ENCODE data around the gene RXYLT1. TPM values are rescaled to one million over a fixed set of nuclear protein-coding genes. Genes with fewer than 3 reads are reported as not detected.
A peak's percentile ranks its signal among the peaks of the same experiment; 100 is the strongest.
"Not testable (repeated sequence)": the region's sequence is repeated elsewhere in the genome, so short reads cannot be mapped to it uniquely, and the experiment has no call there.

RXYLT1 gene
- total RNA-seq: 10 to 100 TPM in 1 of 2 donors, 1 to 10 TPM in 1; 10.0 to 14.0 TPM
- long read RNA-seq, donor 1, partial matches to known transcripts: 2 of 10 reads
- long read RNA-seq, donor 1, other reads (novel, unspliced or antisense): 2 of 10 reads
- long read RNA-seq, donor 2, full-length matches to known transcripts: 17 of 21 reads
- long read RNA-seq, donor 2, partial matches to known transcripts: 2 of 21 reads
- long read RNA-seq, donor 2, other reads (novel, unspliced or antisense): 2 of 21 reads

- intact Hi-C loops (cut with DNase I): no loop called here
- DNase-seq (ENCODE audit: low spot score): peak; percentile 95
Measured at GRCh38 chr12:63779498-63780481, at the start of gene RXYLT1. Gene RXYLT1 (plus strand): TSS chr12:63779909. CDS start chr12:63779961, 52 bp downstream.

- intact Hi-C loops (cut with DNase I); DNase-seq (ENCODE audit: low spot score): not testable (repeated sequence)
Measured at GRCh38 chr12:63732779-63733178, 46.9 kb upstream of the RXYLT1 start.

- intact Hi-C loops (cut with DNase I); DNase-seq (ENCODE audit: low spot score): not testable (repeated sequence)
Measured at GRCh38 chr12:63733585-63733984, 46.1 kb upstream of the RXYLT1 start.

- DNase-seq (ENCODE audit: low spot score); intact Hi-C loops (cut with DNase I): not testable (repeated sequence)
Measured at GRCh38 chr12:63740551-63740950, 39.2 kb upstream of the RXYLT1 start.

- DNase-seq (ENCODE audit: low spot score); intact Hi-C loops (cut with DNase I): not testable (repeated sequence)
Measured at GRCh38 chr12:63741431-63741830, 38.3 kb upstream of the RXYLT1 start.

- DNase-seq (ENCODE audit: low spot score); intact Hi-C loops (cut with DNase I): not testable (repeated sequence)
Measured at GRCh38 chr12:63744110-63744509, 35.6 kb upstream of the RXYLT1 start.

GRCh38 chr12:63746470-63746869 is 33.2 kb upstream of the RXYLT1 start:
- intact Hi-C loops (cut with DNase I); DNase-seq (ENCODE audit: low spot score): not testable (repeated sequence)

GRCh38 chr12:63747136-63747535 is 32.6 kb upstream of the RXYLT1 start:
- DNase-seq (ENCODE audit: low spot score); intact Hi-C loops (cut with DNase I): not testable (repeated sequence)

- DNase-seq (ENCODE audit: low spot score): no peak
- intact Hi-C loops (cut with DNase I): no loop called here
Measured at GRCh38 chr12:63747553-63747952, 32.2 kb upstream of the RXYLT1 start.

GRCh38 chr12:63752283-63752682 is 27.4 kb upstream of the RXYLT1 start:
- intact Hi-C loops (cut with DNase I): no loop called here
- DNase-seq (ENCODE audit: low spot score): no peak

GRCh38 chr12:63752841-63753240 is 26.9 kb upstream of the RXYLT1 start:
- DNase-seq (ENCODE audit: low spot score): no peak

GRCh38 chr12:63753743-63754142 is 26.0 kb upstream of the RXYLT1 start:
- intact Hi-C loops (cut with DNase I): no loop called here

More at GRCh38 chr12:63752841-63753240, 26.9 kb upstream of the RXYLT1 start:
- intact Hi-C loops (cut with DNase I): no loop called here

GRCh38 chr12:63764481-63764880 is 15.2 kb upstream of the RXYLT1 start:
- intact Hi-C loops (cut with DNase I): no loop called here

More at GRCh38 chr12:63753743-63754142, 26.0 kb upstream of the RXYLT1 start:
- DNase-seq (ENCODE audit: low spot score): no peak

GRCh38 chr12:63766498-63766897 is 13.2 kb upstream of the RXYLT1 start:
- intact Hi-C loops (cut with DNase I): no loop called here
- no peak for DNase-seq (ENCODE audit: low spot score)

More at GRCh38 chr12:63764481-63764880, 15.2 kb upstream of the RXYLT1 start:
- DNase-seq (ENCODE audit: low spot score): no peak

- DNase-seq (ENCODE audit: low spot score): no peak
- intact Hi-C loops (cut with DNase I): no loop called here
Measured at GRCh38 chr12:63770375-63770774, 9.3 kb upstream of the RXYLT1 start.

GRCh38 chr12:63777340-63777739 is 2.4 kb upstream of the RXYLT1 start:
- no peak for DNase-seq (ENCODE audit: low spot score)
- intact Hi-C loops (cut with DNase I): no loop called here

- intact Hi-C loops (cut with DNase I): no loop called here
- no peak for DNase-seq (ENCODE audit: low spot score)
Measured at GRCh38 chr12:63782466-63782865, 2.8 kb downstream of the RXYLT1 start.

GRCh38 chr12:63787306-63787705 is 7.6 kb downstream of the RXYLT1 start:
- intact Hi-C loops (cut with DNase I): no loop called here
- no peak for DNase-seq (ENCODE audit: low spot score)

GRCh38 chr12:63790608-63790945 is 10.9 kb downstream of the RXYLT1 start:
- DNase-seq (ENCODE audit: low spot score): no peak
- intact Hi-C loops (cut with DNase I): no loop called here

GRCh38 chr12:63792338-63792737 is 12.6 kb downstream of the RXYLT1 start:
- intact Hi-C loops (cut with DNase I): no loop called here

More at GRCh38 chr12:63792338-63792737, 12.6 kb downstream of the RXYLT1 start:
- no peak for DNase-seq (ENCODE audit: low spot score)

Measured in posterior vena cava (tissue), 2 donors.